ENCODE results near the gene SNX3.

Gene SNX3

DNA sequence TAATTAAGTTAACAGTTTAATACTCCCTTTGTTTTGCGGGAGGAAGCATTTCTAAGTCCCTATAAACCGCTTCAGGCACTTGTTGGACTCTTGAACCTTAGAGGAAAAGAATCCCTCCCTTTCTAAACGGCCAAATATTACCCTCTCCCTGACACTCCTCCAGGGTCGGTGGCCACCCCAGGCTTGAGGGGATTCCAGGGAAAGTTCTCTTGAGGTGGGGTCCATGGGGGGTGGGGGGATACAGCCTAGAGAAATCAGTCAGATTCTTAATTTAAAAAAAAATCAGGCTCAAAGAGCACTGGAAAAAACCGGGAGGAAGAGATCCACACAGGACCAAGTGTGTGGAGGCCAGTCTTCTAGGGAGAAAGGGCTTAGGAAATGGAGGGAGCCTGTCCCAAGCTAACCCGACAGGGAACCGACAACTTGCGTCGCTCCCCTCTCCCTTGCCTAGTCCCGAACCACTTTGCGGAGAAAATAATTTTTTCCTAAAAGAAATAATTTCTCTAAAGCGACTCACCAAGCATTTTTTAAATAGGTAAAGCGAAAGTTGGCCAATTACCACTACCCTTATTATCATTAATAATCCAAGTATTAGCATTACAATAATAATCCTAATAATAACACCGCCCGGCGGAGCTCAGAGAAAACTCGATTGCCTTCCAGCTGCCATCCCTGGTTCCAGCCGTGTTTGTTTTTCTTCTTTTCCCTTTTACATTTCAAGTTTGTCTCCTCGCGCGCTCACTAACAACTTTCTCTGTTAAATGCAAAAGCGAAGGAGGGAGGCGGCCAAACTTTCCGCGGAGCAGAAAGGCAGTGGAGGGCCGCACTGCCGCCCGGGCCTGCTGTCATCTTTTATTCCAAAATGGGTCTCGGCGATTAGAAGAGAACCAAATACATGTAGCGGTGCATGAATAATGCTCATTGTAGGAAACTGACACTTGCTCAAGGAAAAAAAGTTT, 90.2 kb downstream of the SNX3 start:
- ATAC-seq: no peak
- TF ChIP-seq OSR1 (CRISPR knock-in tag; IDR thresholded peaks at IDR 0.05) (no peak), ZFP3 (CRISPR knock-in tag; IDR thresholded peaks at IDR 0.05) (no peak), ZNF70 (CRISPR knock-in tag; IDR thresholded peaks at IDR 0.05) (no peak), ZC3H10 (CRISPR knock-in tag; IDR thresholded peaks at IDR 0.05) (no peak), TCF4 (CRISPR knock-in tag; IDR thresholded peaks at IDR 0.05; ENCODE audit: borderline replicate concordance) (no peak), ISL1 (CRISPR knock-in tag; IDR thresholded peaks at IDR 0.05) (no peak), ARNTL (CRISPR knock-in tag; IDR thresholded peaks at IDR 0.05; ENCODE audit: borderline replicate concordance, low read depth) (no peak), ESRRG (CRISPR knock-in tag; IDR thresholded peaks at IDR 0.05) (no peak), BACH2 (CRISPR knock-in tag; IDR thresholded peaks at IDR 0.05; ENCODE audit: borderline replicate concordance) (no peak)
- TF ChIP-seq, protein P1, sequence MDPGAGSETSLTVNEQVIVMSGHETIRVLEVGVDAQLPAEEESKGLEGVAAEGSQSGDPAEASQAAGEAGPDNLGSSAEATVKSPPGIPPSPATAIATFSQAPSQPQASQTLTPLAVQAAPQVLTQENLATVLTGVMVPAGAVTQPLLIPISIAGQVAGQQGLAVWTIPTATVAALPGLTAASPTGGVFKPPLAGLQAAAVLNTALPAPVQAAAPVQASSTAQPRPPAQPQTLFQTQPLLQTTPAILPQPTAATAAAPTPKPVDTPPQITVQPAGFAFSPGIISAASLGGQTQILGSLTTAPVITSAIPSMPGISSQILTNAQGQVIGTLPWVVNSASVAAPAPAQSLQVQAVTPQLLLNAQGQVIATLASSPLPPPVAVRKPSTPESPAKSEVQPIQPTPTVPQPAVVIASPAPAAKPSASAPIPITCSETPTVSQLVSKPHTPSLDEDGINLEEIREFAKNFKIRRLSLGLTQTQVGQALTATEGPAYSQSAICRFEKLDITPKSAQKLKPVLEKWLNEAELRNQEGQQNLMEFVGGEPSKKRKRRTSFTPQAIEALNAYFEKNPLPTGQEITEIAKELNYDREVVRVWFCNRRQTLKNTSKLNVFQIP (CRISPR knock-in tag; IDR thresholded peaks at IDR 0.05; ENCODE audit: borderline replicate concordance, low read depth): no peak
- TF ChIP-seq, protein P2, sequence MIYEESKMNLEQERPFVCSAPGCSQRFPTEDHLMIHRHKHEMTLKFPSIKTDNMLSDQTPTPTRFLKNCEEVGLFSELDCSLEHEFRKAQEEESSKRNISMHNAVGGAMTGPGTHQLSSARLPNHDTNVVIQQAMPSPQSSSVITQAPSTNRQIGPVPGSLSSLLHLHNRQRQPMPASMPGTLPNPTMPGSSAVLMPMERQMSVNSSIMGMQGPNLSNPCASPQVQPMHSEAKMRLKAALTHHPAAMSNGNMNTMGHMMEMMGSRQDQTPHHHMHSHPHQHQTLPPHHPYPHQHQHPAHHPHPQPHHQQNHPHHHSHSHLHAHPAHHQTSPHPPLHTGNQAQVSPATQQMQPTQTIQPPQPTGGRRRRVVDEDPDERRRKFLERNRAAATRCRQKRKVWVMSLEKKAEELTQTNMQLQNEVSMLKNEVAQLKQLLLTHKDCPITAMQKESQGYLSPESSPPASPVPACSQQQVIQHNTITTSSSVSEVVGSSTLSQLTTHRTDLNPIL (CRISPR knock-in tag; IDR thresholded peaks at IDR 0.05; ENCODE audit: low read depth): no peak
- TF ChIP-seq, protein P3, sequence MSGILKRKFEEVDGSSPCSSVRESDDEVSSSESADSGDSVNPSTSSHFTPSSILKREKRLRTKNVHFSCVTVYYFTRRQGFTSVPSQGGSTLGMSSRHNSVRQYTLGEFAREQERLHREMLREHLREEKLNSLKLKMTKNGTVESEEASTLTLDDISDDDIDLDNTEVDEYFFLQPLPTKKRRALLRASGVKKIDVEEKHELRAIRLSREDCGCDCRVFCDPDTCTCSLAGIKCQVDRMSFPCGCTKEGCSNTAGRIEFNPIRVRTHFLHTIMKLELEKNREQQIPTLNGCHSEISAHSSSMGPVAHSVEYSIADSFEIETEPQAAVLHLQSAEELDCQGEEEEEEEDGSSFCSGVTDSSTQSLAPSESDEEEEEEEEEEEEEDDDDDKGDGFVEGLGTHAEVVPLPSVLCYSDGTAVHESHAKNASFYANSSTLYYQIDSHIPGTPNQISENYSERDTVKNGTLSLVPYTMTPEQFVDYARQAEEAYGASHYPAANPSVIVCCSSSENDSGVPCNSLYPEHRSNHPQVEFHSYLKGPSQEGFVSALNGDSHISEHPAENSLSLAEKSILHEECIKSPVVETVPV (CRISPR knock-in tag; IDR thresholded peaks at IDR 0.05): no peak
- TF ChIP-seq, protein P4, sequence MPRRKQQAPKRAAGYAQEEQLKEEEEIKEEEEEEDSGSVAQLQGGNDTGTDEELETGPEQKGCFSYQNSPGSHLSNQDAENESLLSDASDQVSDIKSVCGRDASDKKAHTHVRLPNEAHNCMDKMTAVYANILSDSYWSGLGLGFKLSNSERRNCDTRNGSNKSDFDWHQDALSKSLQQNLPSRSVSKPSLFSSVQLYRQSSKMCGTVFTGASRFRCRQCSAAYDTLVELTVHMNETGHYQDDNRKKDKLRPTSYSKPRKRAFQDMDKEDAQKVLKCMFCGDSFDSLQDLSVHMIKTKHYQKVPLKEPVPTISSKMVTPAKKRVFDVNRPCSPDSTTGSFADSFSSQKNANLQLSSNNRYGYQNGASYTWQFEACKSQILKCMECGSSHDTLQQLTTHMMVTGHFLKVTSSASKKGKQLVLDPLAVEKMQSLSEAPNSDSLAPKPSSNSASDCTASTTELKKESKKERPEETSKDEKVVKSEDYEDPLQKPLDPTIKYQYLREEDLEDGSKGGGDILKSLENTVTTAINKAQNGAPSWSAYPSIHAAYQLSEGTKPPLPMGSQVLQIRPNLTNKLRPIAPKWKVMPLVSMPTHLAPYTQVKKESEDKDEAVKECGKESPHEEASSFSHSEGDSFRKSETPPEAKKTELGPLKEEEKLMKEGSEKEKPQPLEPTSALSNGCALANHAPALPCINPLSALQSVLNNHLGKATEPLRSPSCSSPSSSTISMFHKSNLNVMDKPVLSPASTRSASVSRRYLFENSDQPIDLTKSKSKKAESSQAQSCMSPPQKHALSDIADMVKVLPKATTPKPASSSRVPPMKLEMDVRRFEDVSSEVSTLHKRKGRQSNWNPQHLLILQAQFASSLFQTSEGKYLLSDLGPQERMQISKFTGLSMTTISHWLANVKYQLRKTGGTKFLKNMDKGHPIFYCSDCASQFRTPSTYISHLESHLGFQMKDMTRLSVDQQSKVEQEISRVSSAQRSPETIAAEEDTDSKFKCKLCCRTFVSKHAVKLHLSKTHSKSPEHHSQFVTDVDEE (CRISPR knock-in tag; IDR thresholded peaks at IDR 0.05): no peak

DNA sequence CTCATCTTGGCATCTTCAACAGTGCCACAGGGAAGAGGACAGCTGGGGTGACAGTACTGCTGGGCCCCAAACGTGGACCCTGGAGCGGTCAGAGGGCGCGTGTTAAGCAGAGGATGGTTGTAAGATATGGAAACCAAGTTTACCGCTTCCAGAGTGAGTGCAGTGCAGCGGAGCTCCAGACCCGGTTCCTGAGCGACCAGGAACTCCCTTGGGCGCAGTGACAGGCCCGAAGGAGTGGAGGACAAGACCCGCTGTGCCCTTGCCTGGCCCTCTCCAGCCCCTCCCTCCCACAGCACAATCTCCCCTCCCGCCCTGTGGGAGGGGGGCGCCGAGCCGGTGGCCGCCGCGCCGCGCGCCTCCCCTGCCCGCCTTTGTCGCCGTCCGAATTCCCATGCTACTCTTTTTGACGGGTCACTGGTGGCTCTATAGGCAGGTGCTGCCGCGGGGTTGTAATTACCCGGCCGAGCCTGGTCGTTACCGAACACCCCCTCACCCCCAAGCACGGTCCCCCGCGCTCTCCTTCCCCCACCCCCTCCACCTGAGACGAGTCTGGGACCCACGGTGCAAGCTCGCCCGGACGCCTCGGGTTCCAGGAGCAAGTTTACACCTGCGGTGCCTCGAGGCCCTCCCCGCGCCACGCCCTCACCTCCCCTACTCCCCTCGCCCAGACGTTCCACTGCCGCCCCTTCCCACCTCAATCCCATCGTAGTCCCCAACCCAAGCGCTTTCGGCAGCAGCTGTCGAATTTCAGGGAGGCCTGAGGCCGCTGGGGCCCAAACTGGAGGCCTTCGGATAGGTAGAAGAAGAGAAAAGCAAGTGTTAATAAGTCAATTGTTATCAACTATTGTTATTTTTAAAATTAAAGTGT, 91.1 kb downstream of the SNX3 start:
- TF ChIP-seq ZC3H10 (CRISPR knock-in tag; IDR thresholded peaks at IDR 0.05) (no peak), ZFP3 (CRISPR knock-in tag; IDR thresholded peaks at IDR 0.05) (no peak), CSDC2 (CRISPR knock-in tag; IDR thresholded peaks at IDR 0.05) (no peak), TCF4 (CRISPR knock-in tag; IDR thresholded peaks at IDR 0.05; ENCODE audit: borderline replicate concordance) (no peak), OSR1 (CRISPR knock-in tag; IDR thresholded peaks at IDR 0.05) (no peak), ZFP30 (CRISPR knock-in tag; IDR thresholded peaks at IDR 0.05) (no peak), BACH2 (CRISPR knock-in tag; IDR thresholded peaks at IDR 0.05; ENCODE audit: borderline replicate concordance) (no peak), ZNF70 (CRISPR knock-in tag; IDR thresholded peaks at IDR 0.05) (no peak), SNAI2 (CRISPR knock-in tag; IDR thresholded peaks at IDR 0.05) (no peak), ZNF8 (CRISPR knock-in tag; IDR thresholded peaks at IDR 0.05) (no peak)
- TF ChIP-seq, protein P2 (CRISPR knock-in tag; IDR thresholded peaks at IDR 0.05; ENCODE audit: low read depth): no peak
- TF ChIP-seq, protein P1 (CRISPR knock-in tag; IDR thresholded peaks at IDR 0.05; ENCODE audit: borderline replicate concordance, low read depth): no peak
- ATAC-seq: no peak

Measured in SK-N-SH treated with all-trans-retinoic acid at 6 μM for 48 hours (cell line).